ENCODE measurements around the gene VMP1. TPM values are rescaled to one million over a fixed set of nuclear protein-coding genes. Genes with fewer than 3 reads are reported as not detected.

The VMP1 gene
- total RNA-seq, 2 experiments from 2014 or later = 29.2 to 38.0 TPM

DNA sequence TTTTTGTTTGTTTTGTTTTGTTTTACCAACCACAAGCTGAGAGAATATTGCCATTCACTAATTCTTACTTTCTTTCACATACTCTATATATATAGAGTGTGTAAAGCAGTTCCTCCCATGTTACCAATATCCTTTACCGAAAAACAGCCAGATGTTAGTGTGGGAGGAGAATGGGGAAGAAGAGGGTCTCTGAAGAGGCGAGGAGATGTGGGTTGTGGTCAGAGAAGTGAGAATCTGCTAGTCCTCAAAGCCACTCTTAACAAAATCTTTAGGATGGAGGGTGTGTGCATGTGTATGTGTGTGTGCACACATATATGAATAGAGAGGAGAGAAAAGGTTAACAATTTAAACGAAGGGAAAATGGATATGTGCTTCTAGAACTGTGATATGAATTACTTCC lies 104.7 kb downstream of the VMP1 start:
- ChIA-PET CTCF (ENCODE audit: unreplicated experiment) (no interaction called here), POLR2A (no interaction called here)
- Histone ChIP-seq H2AFZ (ENCODE audit: low read length) (no peak overlapping the region), H3K4me3 (ENCODE audit: low read depth, low read length, poor library complexity, severe bottlenecking) (no peak overlapping the region), H3K9me2 (ENCODE audit: insufficient read depth, low read length) (no peaks in the 10 kb centered on the region), H3K4me2 (ENCODE audit: low read length) (no peak overlapping the region), H4K20me1 (ENCODE audit: insufficient read depth, low read length) (no peaks in the 10 kb centered on the region), H3K4me1 (ENCODE audit: insufficient read depth, low read length, poor library complexity, severe bottlenecking) (no peaks in the 10 kb centered on the region), H3K36me3 (ENCODE audit: insufficient read depth, low read length) (peaks cover 32% of the 10 kb centered on the region), H3K79me2 (ENCODE audit: insufficient read depth, low read depth, low read length) (no peaks in the 10 kb centered on the region), H3K27ac (ENCODE audit: low read depth, low read length, poor library complexity, severe bottlenecking) (no peak overlapping the region), H3K9me3 (ENCODE audit: low read length) (no peaks in the 10 kb centered on the region)
- TF ChIP-seq EZH2phosphoT487 (IDR thresholded peaks at IDR 0.05; ENCODE audit: borderline replicate concordance, low read depth, low read length) (no peak), CTCF (conservative IDR thresholded peaks at IDR 0.05; ENCODE audit: low read length) (no peak)
- BruUV-seq (replicated peaks) = no TSS peak
- DNase-seq (ENCODE audit: low spot score) = no peak
- intact Hi-C loops (cut with micrococcal nuclease; ENCODE audit: unreplicated experiment) = no loop called here

- H3K9me2 ChIP-seq (ENCODE audit: insufficient read depth, low read length) = no peaks in the 10 kb centered on the region
- no TSS peak for BruUV-seq (replicated peaks)
- H3K4me2 ChIP-seq (ENCODE audit: low read length) = no peak overlapping the region
- no peak overlapping the region for H3K27ac ChIP-seq (ENCODE audit: low read depth, low read length, poor library complexity, severe bottlenecking)
- no peak overlapping the region for H3K4me3 ChIP-seq (ENCODE audit: low read depth, low read length, poor library complexity, severe bottlenecking)
- no peaks in the 10 kb centered on the region for H4K20me1 ChIP-seq (ENCODE audit: insufficient read depth, low read length)
- no peak for TF ChIP-seq CTCF (conservative IDR thresholded peaks at IDR 0.05; ENCODE audit: low read length)
- TF ChIP-seq EZH2phosphoT487 (IDR thresholded peaks at IDR 0.05; ENCODE audit: borderline replicate concordance, low read depth, low read length) = no peak
- H3K9me3 ChIP-seq (ENCODE audit: low read length) = no peaks in the 10 kb centered on the region
- intact Hi-C loops (cut with micrococcal nuclease; ENCODE audit: unreplicated experiment) = no loop called here
- no peak overlapping the region for H2AFZ ChIP-seq (ENCODE audit: low read length)
- ChIA-PET CTCF (ENCODE audit: unreplicated experiment) (no interaction called here), POLR2A (interaction anchor here (0.6 to 0.9 kb wide), 3 partner anchors 17 to 35 kb away, joined by 3 to 4 read pairs (median 3); no protein-coding TSS in a partner anchor)
- DNase-seq (ENCODE audit: low spot score) = no peak
- H3K4me1 ChIP-seq (ENCODE audit: insufficient read depth, low read length, poor library complexity, severe bottlenecking) = no peaks in the 10 kb centered on the region
- no peaks in the 10 kb centered on the region for H3K79me2 ChIP-seq (ENCODE audit: insufficient read depth, low read depth, low read length)
- peaks cover 33% of the 10 kb centered on the region for H3K36me3 ChIP-seq (ENCODE audit: insufficient read depth, low read length)
Observed at GRCh38 chr17:59814276-59814675, 106.8 kb downstream of the VMP1 start.

DNA sequence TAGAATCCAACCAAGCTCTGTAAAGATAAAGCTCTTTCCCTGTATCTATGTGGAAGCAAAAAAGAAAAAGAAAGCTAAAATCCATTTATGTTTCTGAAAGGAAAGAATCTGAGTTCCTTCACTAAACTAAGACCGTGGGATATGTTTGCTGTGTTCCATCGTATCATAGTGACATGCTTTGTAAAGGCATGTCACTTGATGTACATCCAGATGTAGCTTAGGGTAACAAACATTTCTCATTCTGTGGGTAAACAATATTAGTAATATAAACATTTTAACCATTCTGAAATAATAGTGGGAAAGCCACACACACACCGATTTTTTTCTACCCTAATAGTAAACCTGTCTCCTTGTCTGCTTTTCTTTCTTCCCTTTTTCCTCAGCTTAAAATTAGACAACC lies 107.2 kb downstream of the VMP1 start:
- no TSS peak for BruUV-seq (replicated peaks)
- ChIA-PET CTCF (ENCODE audit: unreplicated experiment) (interaction anchor here (0.5 kb wide), 1 partner anchor 44 kb away, joined by 3 read pairs; no protein-coding TSS in a partner anchor), POLR2A (interaction anchor here (0.8 to 0.9 kb wide), 2 partner anchors 16 to 34 kb away, joined by 3 read pairs; no protein-coding TSS in a partner anchor)
- no peaks in the 10 kb centered on the region for H3K79me2 ChIP-seq (ENCODE audit: insufficient read depth, low read depth, low read length)
- no peak overlapping the region for H3K27ac ChIP-seq (ENCODE audit: low read depth, low read length, poor library complexity, severe bottlenecking)
- H3K4me3 ChIP-seq (ENCODE audit: low read depth, low read length, poor library complexity, severe bottlenecking) = no peak overlapping the region
- no peak overlapping the region for H3K4me2 ChIP-seq (ENCODE audit: low read length)
- H3K4me1 ChIP-seq (ENCODE audit: insufficient read depth, low read length, poor library complexity, severe bottlenecking) = no peaks in the 10 kb centered on the region
- H4K20me1 ChIP-seq (ENCODE audit: insufficient read depth, low read length) = no peaks in the 10 kb centered on the region
- intact Hi-C loops (cut with micrococcal nuclease; ENCODE audit: unreplicated experiment) = no loop called here
- DNase-seq (ENCODE audit: low spot score) = no peak
- peaks cover 37% of the 10 kb centered on the region for H3K36me3 ChIP-seq (ENCODE audit: insufficient read depth, low read length)
- no peaks in the 10 kb centered on the region for H3K9me2 ChIP-seq (ENCODE audit: insufficient read depth, low read length)
- TF ChIP-seq EZH2phosphoT487 (IDR thresholded peaks at IDR 0.05; ENCODE audit: borderline replicate concordance, low read depth, low read length) = no peak
- TF ChIP-seq CTCF (conservative IDR thresholded peaks at IDR 0.05; ENCODE audit: low read length) = no peak
- no peaks in the 10 kb centered on the region for H3K9me3 ChIP-seq (ENCODE audit: low read length)
- H2AFZ ChIP-seq (ENCODE audit: low read length) = no peak overlapping the region

Measured in OCI-LY7 (cell line).